HepG2 (cell line): ENCODE data around the gene MFSD6. TPM values are rescaled to one million over a fixed set of nuclear protein-coding genes. Genes with fewer than 3 reads are reported as not detected.

Experiments used
- ATAC-seq: fragments of 200-7000 bp; cut with Tn5 transposase; 3 replicates; pipeline ENCODE4 v1.9.1; 2020; ENCODE audit warnings: mild to moderate bottlenecking, moderate library complexity
- BruUV-seq: library from RNA; stranded (reverse); fragments of 400-500 nt; replicated peaks from 2 replicates; lab custom pipeline; 2021; lab: Mats Ljungman, UMichigan
- CTCF ChIA-PET: fragments of 300-600 bp; formaldehyde crosslinking; extraction: SDS; loops from one replicate; lab custom pipeline; 2021; ENCODE audit warnings: low total read pairs, inconsistent platforms, low intra/inter-chr PET ratio; lab: Yijun Ruan, JAX
- POLR2A ChIA-PET: fragments of 350-600 bp; sonication (Branson Sonifier 250); formaldehyde crosslinking; loops from one replicate; lab custom pipeline; 2020; ENCODE audit warnings: antibody characterized with exemption, inconsistent platforms; lab: Yijun Ruan, JAX
- DNase-seq: peaks from one replicate; pipeline ENCODE4 v3.0.0-alpha.2; 2015; ENCODE audit warnings: low spot score
- FAIRE-seq: peaks from 3 replicates; lab custom pipeline; 2011; peaks lifted over from hg19 to GRCh38; lab: Jason Lieb, UNC
- H2AFZ ChIP-seq: one replicate; pipeline ENCODE4 v1.6.1; 2011; ENCODE audit warnings: low read length, inconsistent platforms
- H3K27ac ChIP-seq: fragments of 300-600 bp; 3 replicates; pipeline ENCODE4 v1.8.0; 2011; ENCODE audit warnings: mixed run types, mild to moderate bottlenecking, mixed read lengths, low read length, inconsistent platforms; ENCODE audit not compliant: insufficient read depth; ENCODE audit errors: extremely low read length
- H3K27me3 ChIP-seq, 2 experiments: fragments of 200-600 bp in 1 of 2; 2 replicates in 1 of 2; 3 replicates in 1 of 2; pipeline versions ENCODE4 v1.6.0 to v1.8.0; 2011; ENCODE audit warnings: low read length in 2 of 2, mild to moderate bottlenecking in 2 of 2, moderate library complexity in 2 of 2, inconsistent platforms in 1 of 2; ENCODE audit not compliant: insufficient read depth in 2 of 2, control insufficient read depth in 1 of 2
- H3K36me3 ChIP-seq, 2 experiments: fragments of 200-600 bp in 1 of 2; replicated peaks in 1 of 2; 2 replicates in 1 of 2; 3 replicates in 1 of 2; pipeline versions ENCODE4 v1.5.1 to v1.8.0; 2011; ENCODE audit warnings: low read length in 2 of 2, inconsistent platforms in 1 of 2; ENCODE audit not compliant: insufficient read depth in 2 of 2, control insufficient read depth in 1 of 2
- H3K4me1 ChIP-seq: 2 replicates; pipeline ENCODE4 v1.5.1; 2012; ENCODE audit warnings: low read length, inconsistent platforms; ENCODE audit not compliant: insufficient read depth
- H3K4me2 ChIP-seq: 2 replicates; pipeline ENCODE4 v1.6.0; 2011; ENCODE audit warnings: low read depth, low read length, inconsistent platforms
- H3K4me3 ChIP-seq, 3 experiments: fragments of 200-600 bp in 1 of 3; sonication (generic), shearing (Covaris generic) in 1 of 3; replicated peaks in 1 of 3; 2 replicates each; pipeline ENCODE4 v1.5.1; 2011 to 2016; ENCODE audit warnings: low read length in 3 of 3, inconsistent platforms in 2 of 3, low read depth in 2 of 3, mild to moderate bottlenecking in 2 of 3, control low read depth in 1 of 3, mixed read lengths in 1 of 3; ENCODE audit not compliant: insufficient read depth in 1 of 3
- H3K79me2 ChIP-seq: one replicate; pipeline ENCODE4 v1.6.1; 2011; ENCODE audit warnings: low read length, inconsistent platforms; ENCODE audit not compliant: insufficient read depth
- H3K9ac ChIP-seq: 2 replicates; pipeline ENCODE4 v1.6.0; 2011; ENCODE audit warnings: mild to moderate bottlenecking, low read depth, low read length, inconsistent platforms; ENCODE audit not compliant: insufficient read depth
- H3K9me3 ChIP-seq: 2 replicates; pipeline ENCODE4 v1.5.1; 2012; ENCODE audit warnings: mild to moderate bottlenecking, low read length
- H4K20me1 ChIP-seq: 2 replicates; pipeline ENCODE4 v1.6.0; 2011; ENCODE audit warnings: inconsistent platforms, mild to moderate bottlenecking, low read length, moderate library complexity; ENCODE audit not compliant: insufficient read depth
- HNF4G ChIP-seq, 2 experiments: sonication (generic) in 1 of 2; formaldehyde crosslinking in 1 of 2; IDR thresholded peaks; 2 replicates each; pipeline versions ENCODE4 v1.4.0 to v1.6.1; 2011 to 2020; ENCODE audit warnings: borderline replicate concordance in 2 of 2, low read depth in 2 of 2, mild to moderate bottlenecking in 2 of 2, low read length in 1 of 2, missing genetic modification reagents in 1 of 2, moderate library complexity in 1 of 2
- KDM1A ChIP-seq: IDR thresholded peaks from 2 replicates; pipeline ENCODE4 v1.6.1; 2016; ENCODE audit warnings: missing compliant biosample characterization
- MAFF ChIP-seq: IDR thresholded peaks from 2 replicates; pipeline ENCODE4 v1.6.1; 2011; ENCODE audit warnings: low read depth, low read length, improper control_type of control experiment
- MAFK ChIP-seq, 2 experiments: IDR thresholded peaks in 1 of 2; conservative IDR thresholded peaks in 1 of 2; 2 replicates each; pipeline ENCODE4 v1.6.1; 2011; ENCODE audit warnings: improper control_type of control experiment in 2 of 2, low read length in 2 of 2
- ZNF17 ChIP-seq: sonication (generic); formaldehyde crosslinking; IDR thresholded peaks from 2 replicates; pipeline ENCODE4 v1.5.0; 2020; ENCODE audit warnings: mild to moderate bottlenecking, missing genetic modification reagents
- ZNF367 ChIP-seq: sonication (generic); formaldehyde crosslinking; IDR thresholded peaks from 2 replicates; pipeline ENCODE4 v1.4.0; 2020; ENCODE audit warnings: missing genetic modification reagents, borderline replicate concordance
- WGBS: methylation state at CpG from one replicate; pipeline ENCODE4 v1.1.6; 2017; ENCODE audit warnings: low lambda C conversion rate; 5-methylcytosine and 5-hydroxymethylcytosine counted together
- in situ Hi-C: cut with HindIII; loops from 2 replicates; pipeline ENCODE4 v1.10.0; 2017; ENCODE audit warnings: low pct_unique_long_range_greater_than_20kb; ENCODE audit not compliant: extremely low pct_ligation_motif_present
- intact Hi-C: fragments of 100-400 bp; cut with micrococcal nuclease; formaldehyde crosslinking; loops from one replicate; pipeline ENCODE4 v1.10.0; 2022; ENCODE audit not compliant: unreplicated experiment
- polyA plus RNA-seq, 8 experiments: library from polyadenylated mRNA; depleted of rRNA in 3 of 8; stranded (reverse) in 7 of 8; unstranded in 1 of 8; fragments of >200 nt; fragmentation: Illumina TruSeq in 4 of 8; extraction: Trizol in 4 of 8; gene quantifications; 2 replicates each; pipeline versions ENCODE4 v1.2.1 to v1.2.3, GENCODE V29; 2011 to 2016; ENCODE audit warnings: low read depth in 4 of 8, missing spikeins in 1 of 8, mixed read lengths in 1 of 8; ENCODE audit not compliant: insufficient read depth in 1 of 8
- total RNA-seq, 5 experiments: library from RNA; depleted of rRNA; stranded (reverse); fragments of >200 nt; fragmentation: Illumina TruSeq; extraction: Trizol; gene quantifications; 2 replicates each; pipeline ENCODE4 v1.2.3, GENCODE V29; 2016; ENCODE audit warnings: low read depth in 1 of 5
- TF ChIP-seq, protein P1 (sequence below): conservative IDR thresholded peaks from 2 replicates; pipeline ENCODE4 v1.6.1; 2018; ENCODE audit warnings: missing genetic modification reagents
- TF ChIP-seq, protein P2 (sequence below): sonication (generic); formaldehyde crosslinking; IDR thresholded peaks from 2 replicates; pipeline ENCODE4 v1.4.0; 2020; ENCODE audit warnings: missing genetic modification reagents
- TF ChIP-seq, protein P3 (sequence below): sonication (generic); formaldehyde crosslinking; IDR thresholded peaks from 2 replicates; pipeline ENCODE4 v1.4.0; 2020; ENCODE audit warnings: missing genetic modification reagents, borderline replicate concordance
- TF ChIP-seq, protein P4 (sequence below), 2 experiments: sonication (generic) in 1 of 2; formaldehyde crosslinking in 1 of 2; IDR thresholded peaks; 2 replicates each; pipeline versions ENCODE4 v1.5.1 to v1.6.1; 2011 to 2020; ENCODE audit warnings: borderline replicate concordance in 1 of 2, low read depth in 1 of 2, low read length in 1 of 2, mild to moderate bottlenecking in 1 of 2, missing genetic modification reagents in 1 of 2, moderate library complexity in 1 of 2

The MFSD6 gene
- total and polyA plus RNA-seq, 2 of the 13 experiments (the other 11 are each of a cell fraction or from before 2014, with no cell fraction given), result 0.92 to 1.4 TPM

DNA sequence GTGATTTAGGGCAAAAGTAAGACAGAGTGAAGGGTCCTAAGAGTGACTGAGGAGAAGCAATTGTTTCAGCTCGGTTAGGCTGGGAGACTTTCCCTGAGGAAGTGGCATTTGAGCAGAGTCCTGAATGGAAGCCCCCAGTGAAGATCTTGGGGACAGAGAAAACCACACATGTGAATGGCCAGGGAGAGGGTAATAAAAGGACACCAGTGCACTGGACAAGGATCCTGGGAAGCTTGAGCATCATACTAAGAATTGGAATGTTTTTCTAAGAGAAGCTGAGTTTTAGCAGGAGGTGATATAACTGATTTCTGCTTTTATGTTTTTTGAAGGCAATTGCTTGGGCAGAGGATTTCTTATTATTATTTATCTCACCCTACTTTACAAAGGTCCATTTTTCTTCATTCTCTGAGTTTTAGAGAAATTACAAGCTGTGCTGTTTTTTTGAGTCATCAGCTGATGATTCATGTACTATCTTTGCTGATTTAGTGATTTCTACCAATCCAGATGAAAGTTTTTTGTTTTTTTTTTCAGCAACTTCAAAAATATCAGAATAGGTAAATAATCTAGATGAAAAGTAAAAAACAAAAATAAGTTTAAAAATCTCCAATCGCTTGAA is 43.5 kb downstream of the MFSD6 start:
- Histone ChIP-seq H3K27me3 (no peaks in the 10 kb centered on the region), H3K27ac (no peak overlapping the region), H3K4me1 (no peaks in the 10 kb centered on the region), H4K20me1 (no peaks in the 10 kb centered on the region), H3K4me3 (no peak overlapping the region), H3K4me2 (no peak overlapping the region), H3K79me2 (no peaks in the 10 kb centered on the region), H3K9me3 (no peaks in the 10 kb centered on the region), H3K9ac (no peak overlapping the region), H3K36me3 (no peaks in the 10 kb centered on the region), H2AFZ (no peak overlapping the region)
- in situ Hi-C loops (no loop called here), intact Hi-C loops (no loop called here)
- no TSS peak for BruUV-seq
- FAIRE-seq (no peak), DNase-seq (no peak), ATAC-seq (no peak)
- CTCF ChIA-PET, result no interaction called here
- WGBS, result 29% methylated on average over 2 of the region's 2 CpGs
- POLR2A ChIA-PET, result no interaction called here
- TF ChIP-seq KDM1A (CRISPR knock-in tag) (no peak), ZNF367 (CRISPR knock-in tag) (no peak), MAFK (conservative IDR thresholded peaks at IDR 0.05 in 1 of 2, IDR thresholded peaks at IDR 0.05 in 1 of 2; ENCODE audit: low read length in 2 of 2) (peak in 1 of 2 experiments; percentile 31; a peak in 2 of 4 replicates), ZNF17 (no peak), HNF4G (IDR thresholded peaks at IDR 0.05; ENCODE audit: borderline replicate concordance, low read depth, low read length) (no peak), HNF4G (CRISPR knock-in tag; IDR thresholded peaks at IDR 0.05; ENCODE audit: borderline replicate concordance, low read depth) (no peak), MAFF (peak; percentile 41; the same call in 1 of the 2 replicates)
- TF ChIP-seq, protein P1, sequence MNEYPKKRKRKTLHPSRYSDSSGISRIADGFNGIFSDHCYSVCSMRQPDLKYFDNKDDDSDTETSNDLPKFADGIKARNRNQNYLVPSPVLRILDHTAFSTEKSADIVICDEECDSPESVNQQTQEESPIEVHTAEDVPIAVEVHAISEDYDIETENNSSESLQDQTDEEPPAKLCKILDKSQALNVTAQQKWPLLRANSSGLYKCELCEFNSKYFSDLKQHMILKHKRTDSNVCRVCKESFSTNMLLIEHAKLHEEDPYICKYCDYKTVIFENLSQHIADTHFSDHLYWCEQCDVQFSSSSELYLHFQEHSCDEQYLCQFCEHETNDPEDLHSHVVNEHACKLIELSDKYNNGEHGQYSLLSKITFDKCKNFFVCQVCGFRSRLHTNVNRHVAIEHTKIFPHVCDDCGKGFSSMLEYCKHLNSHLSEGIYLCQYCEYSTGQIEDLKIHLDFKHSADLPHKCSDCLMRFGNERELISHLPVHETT (CRISPR knock-in tag), result no peak
- TF ChIP-seq, protein P2, sequence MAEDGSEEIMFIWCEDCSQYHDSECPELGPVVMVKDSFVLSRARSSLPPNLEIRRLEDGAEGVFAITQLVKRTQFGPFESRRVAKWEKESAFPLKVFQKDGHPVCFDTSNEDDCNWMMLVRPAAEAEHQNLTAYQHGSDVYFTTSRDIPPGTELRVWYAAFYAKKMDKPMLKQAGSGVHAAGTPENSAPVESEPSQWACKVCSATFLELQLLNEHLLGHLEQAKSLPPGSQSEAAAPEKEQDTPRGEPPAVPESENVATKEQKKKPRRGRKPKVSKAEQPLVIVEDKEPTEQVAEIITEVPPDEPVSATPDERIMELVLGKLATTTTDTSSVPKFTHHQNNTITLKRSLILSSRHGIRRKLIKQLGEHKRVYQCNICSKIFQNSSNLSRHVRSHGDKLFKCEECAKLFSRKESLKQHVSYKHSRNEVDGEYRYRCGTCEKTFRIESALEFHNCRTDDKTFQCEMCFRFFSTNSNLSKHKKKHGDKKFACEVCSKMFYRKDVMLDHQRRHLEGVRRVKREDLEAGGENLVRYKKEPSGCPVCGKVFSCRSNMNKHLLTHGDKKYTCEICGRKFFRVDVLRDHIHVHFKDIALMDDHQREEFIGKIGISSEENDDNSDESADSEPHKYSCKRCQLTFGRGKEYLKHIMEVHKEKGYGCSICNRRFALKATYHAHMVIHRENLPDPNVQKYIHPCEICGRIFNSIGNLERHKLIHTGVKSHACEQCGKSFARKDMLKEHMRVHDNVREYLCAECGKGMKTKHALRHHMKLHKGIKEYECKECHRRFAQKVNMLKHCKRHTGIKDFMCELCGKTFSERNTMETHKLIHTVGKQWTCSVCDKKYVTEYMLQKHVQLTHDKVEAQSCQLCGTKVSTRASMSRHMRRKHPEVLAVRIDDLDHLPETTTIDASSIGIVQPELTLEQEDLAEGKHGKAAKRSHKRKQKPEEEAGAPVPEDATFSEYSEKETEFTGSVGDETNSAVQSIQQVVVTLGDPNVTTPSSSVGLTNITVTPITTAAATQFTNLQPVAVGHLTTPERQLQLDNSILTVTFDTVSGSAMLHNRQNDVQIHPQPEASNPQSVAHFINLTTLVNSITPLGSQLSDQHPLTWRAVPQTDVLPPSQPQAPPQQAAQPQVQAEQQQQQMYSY (CRISPR knock-in tag), result no peak
- TF ChIP-seq, protein P3, sequence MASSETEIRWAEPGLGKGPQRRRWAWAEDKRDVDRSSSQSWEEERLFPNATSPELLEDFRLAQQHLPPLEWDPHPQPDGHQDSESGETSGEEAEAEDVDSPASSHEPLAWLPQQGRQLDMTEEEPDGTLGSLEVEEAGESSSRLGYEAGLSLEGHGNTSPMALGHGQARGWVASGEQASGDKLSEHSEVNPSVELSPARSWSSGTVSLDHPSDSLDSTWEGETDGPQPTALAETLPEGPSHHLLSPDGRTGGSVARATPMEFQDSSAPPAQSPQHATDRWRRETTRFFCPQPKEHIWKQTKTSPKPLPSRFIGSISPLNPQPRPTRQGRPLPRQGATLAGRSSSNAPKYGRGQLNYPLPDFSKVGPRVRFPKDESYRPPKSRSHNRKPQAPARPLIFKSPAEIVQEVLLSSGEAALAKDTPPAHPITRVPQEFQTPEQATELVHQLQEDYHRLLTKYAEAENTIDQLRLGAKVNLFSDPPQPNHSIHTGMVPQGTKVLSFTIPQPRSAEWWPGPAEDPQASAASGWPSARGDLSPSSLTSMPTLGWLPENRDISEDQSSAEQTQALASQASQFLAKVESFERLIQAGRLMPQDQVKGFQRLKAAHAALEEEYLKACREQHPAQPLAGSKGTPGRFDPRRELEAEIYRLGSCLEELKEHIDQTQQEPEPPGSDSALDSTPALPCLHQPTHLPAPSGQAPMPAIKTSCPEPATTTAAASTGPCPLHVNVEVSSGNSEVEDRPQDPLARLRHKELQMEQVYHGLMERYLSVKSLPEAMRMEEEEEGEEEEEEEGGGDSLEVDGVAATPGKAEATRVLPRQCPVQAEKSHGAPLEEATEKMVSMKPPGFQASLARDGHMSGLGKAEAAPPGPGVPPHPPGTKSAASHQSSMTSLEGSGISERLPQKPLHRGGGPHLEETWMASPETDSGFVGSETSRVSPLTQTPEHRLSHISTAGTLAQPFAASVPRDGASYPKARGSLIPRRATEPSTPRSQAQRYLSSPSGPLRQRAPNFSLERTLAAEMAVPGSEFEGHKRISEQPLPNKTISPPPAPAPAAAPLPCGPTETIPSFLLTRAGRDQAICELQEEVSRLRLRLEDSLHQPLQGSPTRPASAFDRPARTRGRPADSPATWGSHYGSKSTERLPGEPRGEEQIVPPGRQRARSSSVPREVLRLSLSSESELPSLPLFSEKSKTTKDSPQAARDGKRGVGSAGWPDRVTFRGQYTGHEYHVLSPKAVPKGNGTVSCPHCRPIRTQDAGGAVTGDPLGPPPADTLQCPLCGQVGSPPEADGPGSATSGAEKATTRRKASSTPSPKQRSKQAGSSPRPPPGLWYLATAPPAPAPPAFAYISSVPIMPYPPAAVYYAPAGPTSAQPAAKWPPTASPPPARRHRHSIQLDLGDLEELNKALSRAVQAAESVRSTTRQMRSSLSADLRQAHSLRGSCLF (CRISPR knock-in tag), result no peak
- TF ChIP-seq, protein P4, sequence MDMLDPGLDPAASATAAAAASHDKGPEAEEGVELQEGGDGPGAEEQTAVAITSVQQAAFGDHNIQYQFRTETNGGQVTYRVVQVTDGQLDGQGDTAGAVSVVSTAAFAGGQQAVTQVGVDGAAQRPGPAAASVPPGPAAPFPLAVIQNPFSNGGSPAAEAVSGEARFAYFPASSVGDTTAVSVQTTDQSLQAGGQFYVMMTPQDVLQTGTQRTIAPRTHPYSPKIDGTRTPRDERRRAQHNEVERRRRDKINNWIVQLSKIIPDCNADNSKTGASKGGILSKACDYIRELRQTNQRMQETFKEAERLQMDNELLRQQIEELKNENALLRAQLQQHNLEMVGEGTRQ (IDR thresholded peaks at IDR 0.05; ENCODE audit: low read depth, low read length), result no peak
- TF ChIP-seq, protein P4 (CRISPR knock-in tag; IDR thresholded peaks at IDR 0.05; ENCODE audit: borderline replicate concordance), result no peak
